ENCODE results near the gene SFXN5. TPM values are rescaled to one million over a fixed set of nuclear protein-coding genes. Genes with fewer than 3 reads are reported as not detected.

Gene SFXN5
- total RNA-seq, 1 donor from 2014 or later = 20.2 TPM

- no peak overlapping the region for H3K4me3 Mint-ChIP-seq
- no peaks in the 10 kb centered on the region for H3K36me3 Mint-ChIP-seq
- no peaks in the 10 kb centered on the region for H3K9me3 Mint-ChIP-seq
- H3K27ac Mint-ChIP-seq = no peak overlapping the region
- DNase-seq (ENCODE audit: low spot score in 2 of 2, unreplicated experiment in 2 of 2) = no peak
- no peaks in the 10 kb centered on the region for H3K27me3 Mint-ChIP-seq (ENCODE audit: low read depth)
- TF ChIP-seq CTCF (IDR thresholded peaks at IDR 0.05; ENCODE audit: unreplicated experiment) = no peak
- H3K4me1 Mint-ChIP-seq = peaks cover 4% of the 10 kb centered on the region
These were observed 122.5 kb downstream of the SFXN5 start for GRCh38 chr2:72949045-72949444.

- H3K4me3 Mint-ChIP-seq = no peak overlapping the region
- H3K36me3 Mint-ChIP-seq = no peaks in the 10 kb centered on the region
These were observed 123.3 kb downstream of the SFXN5 start for GRCh38 chr2:72947952-72948830.

GRCh38 chr2:72946466-72946865 lies 125.0 kb downstream of the SFXN5 start:
- Mint-ChIP-seq H3K36me3 (no peaks in the 10 kb centered on the region), H3K4me1 (peaks cover 4% of the 10 kb centered on the region), H3K4me3 (no peak overlapping the region), H3K27ac (no peak overlapping the region), H3K9me3 (no peaks in the 10 kb centered on the region), H3K27me3 (ENCODE audit: low read depth) (no peaks in the 10 kb centered on the region)
- TF ChIP-seq CTCF (IDR thresholded peaks at IDR 0.05; ENCODE audit: unreplicated experiment) = no peak
- no peak for DNase-seq (ENCODE audit: low spot score in 2 of 2, unreplicated experiment in 2 of 2)

More at GRCh38 chr2:72947952-72948830, 123.3 kb downstream of the SFXN5 start:
- DNase-seq (ENCODE audit: low spot score in 2 of 2, unreplicated experiment in 2 of 2) = no peak
- Mint-ChIP-seq H3K27me3 (ENCODE audit: low read depth) (no peaks in the 10 kb centered on the region), H3K9me3 (no peaks in the 10 kb centered on the region), H3K27ac (no peak overlapping the region), H3K4me1 (peaks cover 4% of the 10 kb centered on the region)
- no peak for TF ChIP-seq CTCF (IDR thresholded peaks at IDR 0.05; ENCODE audit: unreplicated experiment)

GRCh38 chr2:72945450-72946019 lies 126.0 kb downstream of the SFXN5 start:
- H3K27me3 Mint-ChIP-seq (ENCODE audit: low read depth) = no peaks in the 10 kb centered on the region
- H3K36me3 Mint-ChIP-seq = no peaks in the 10 kb centered on the region
- H3K9me3 Mint-ChIP-seq = no peaks in the 10 kb centered on the region
- no peak for DNase-seq (ENCODE audit: low spot score in 2 of 2, unreplicated experiment in 2 of 2)
- no peak overlapping the region for H3K27ac Mint-ChIP-seq
- H3K4me3 Mint-ChIP-seq = no peak overlapping the region
- no peak for TF ChIP-seq CTCF (IDR thresholded peaks at IDR 0.05; ENCODE audit: unreplicated experiment)
- H3K4me1 Mint-ChIP-seq = peaks cover 6% of the 10 kb centered on the region

- Mint-ChIP-seq H3K36me3 (no peaks in the 10 kb centered on the region), H3K27ac (no peak overlapping the region), H3K4me1 (peaks cover 9% of the 10 kb centered on the region), H3K27me3 (ENCODE audit: low read depth) (no peaks in the 10 kb centered on the region), H3K9me3 (no peaks in the 10 kb centered on the region), H3K4me3 (no peak overlapping the region)
- TF ChIP-seq CTCF (IDR thresholded peaks at IDR 0.05; ENCODE audit: unreplicated experiment) = no peak
- DNase-seq (ENCODE audit: low spot score in 2 of 2, unreplicated experiment in 2 of 2) = no peak
These were observed 126.6 kb downstream of the SFXN5 start for GRCh38 chr2:72944804-72945449.
